Measurements from ENCODE around the gene ZMPSTE24.

DNA sequence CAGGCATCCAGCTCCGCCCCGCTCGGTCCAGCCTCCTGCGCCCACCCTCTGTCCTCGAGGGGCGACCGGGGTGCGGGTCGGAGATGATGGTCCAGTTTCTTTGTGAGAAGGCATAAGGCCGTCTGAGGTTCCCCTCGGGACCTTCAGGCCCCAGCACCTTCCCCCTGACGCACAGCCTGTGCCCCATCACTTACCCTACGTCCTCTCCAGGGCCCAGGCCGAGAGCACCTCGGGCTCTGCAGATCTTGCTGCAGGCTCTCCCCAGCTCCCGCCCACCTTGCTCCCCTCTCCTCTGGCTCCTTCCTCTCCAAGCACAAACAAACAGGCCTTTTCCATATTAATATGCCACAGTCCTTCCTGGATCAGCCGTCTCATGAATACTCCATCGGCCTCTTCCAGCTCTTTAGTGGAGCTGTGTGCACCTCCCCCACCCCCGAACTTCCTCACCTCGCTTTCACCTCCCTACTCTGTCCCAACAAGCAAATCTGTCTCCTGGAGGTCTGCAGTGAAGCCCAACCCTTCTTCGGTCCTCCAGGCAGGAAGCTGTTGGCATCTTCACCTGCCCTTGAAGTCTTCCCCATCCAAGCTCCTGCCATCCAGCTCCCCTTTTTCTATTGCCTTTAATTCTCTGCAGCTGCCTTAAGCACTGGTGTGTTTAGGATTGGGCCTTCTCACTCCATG, 59.5 kb downstream of the ZMPSTE24 start:
- no peak for TF ChIP-seq POLR2AphosphoS5 (IDR thresholded peaks at IDR 0.05; ENCODE audit: low read depth, low read length)
- TF ChIP-seq, protein P1, sequence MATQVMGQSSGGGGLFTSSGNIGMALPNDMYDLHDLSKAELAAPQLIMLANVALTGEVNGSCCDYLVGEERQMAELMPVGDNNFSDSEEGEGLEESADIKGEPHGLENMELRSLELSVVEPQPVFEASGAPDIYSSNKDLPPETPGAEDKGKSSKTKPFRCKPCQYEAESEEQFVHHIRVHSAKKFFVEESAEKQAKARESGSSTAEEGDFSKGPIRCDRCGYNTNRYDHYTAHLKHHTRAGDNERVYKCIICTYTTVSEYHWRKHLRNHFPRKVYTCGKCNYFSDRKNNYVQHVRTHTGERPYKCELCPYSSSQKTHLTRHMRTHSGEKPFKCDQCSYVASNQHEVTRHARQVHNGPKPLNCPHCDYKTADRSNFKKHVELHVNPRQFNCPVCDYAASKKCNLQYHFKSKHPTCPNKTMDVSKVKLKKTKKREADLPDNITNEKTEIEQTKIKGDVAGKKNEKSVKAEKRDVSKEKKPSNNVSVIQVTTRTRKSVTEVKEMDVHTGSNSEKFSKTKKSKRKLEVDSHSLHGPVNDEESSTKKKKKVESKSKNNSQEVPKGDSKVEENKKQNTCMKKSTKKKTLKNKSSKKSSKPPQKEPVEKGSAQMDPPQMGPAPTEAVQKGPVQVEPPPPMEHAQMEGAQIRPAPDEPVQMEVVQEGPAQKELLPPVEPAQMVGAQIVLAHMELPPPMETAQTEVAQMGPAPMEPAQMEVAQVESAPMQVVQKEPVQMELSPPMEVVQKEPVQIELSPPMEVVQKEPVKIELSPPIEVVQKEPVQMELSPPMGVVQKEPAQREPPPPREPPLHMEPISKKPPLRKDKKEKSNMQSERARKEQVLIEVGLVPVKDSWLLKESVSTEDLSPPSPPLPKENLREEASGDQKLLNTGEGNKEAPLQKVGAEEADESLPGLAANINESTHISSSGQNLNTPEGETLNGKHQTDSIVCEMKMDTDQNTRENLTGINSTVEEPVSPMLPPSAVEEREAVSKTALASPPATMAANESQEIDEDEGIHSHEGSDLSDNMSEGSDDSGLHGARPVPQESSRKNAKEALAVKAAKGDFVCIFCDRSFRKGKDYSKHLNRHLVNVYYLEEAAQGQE (IDR thresholded peaks at IDR 0.05; ENCODE audit: insufficient read depth in 1 of 2, low read depth in 2 of 2, low read length in 2 of 2): no peak
- no peak for TF ChIP-seq SIN3A (IDR thresholded peaks at IDR 0.05; ENCODE audit: borderline replicate concordance, insufficient read depth, low read length)
- TF ChIP-seq TAF1 (IDR thresholded peaks at IDR 0.05; ENCODE audit: borderline replicate concordance, insufficient read depth, low read length): no peak
